IPS-11a (cell line): Measurements from ENCODE around the gene ACTMAP.

Experiments used
- H3K4me3 ChIP-seq: one replicate; pipeline ENCODE4 v1.5.1; 2013; ENCODE audit warnings: low read depth, low read length, control low read depth

Gene ACTMAP

DNA sequence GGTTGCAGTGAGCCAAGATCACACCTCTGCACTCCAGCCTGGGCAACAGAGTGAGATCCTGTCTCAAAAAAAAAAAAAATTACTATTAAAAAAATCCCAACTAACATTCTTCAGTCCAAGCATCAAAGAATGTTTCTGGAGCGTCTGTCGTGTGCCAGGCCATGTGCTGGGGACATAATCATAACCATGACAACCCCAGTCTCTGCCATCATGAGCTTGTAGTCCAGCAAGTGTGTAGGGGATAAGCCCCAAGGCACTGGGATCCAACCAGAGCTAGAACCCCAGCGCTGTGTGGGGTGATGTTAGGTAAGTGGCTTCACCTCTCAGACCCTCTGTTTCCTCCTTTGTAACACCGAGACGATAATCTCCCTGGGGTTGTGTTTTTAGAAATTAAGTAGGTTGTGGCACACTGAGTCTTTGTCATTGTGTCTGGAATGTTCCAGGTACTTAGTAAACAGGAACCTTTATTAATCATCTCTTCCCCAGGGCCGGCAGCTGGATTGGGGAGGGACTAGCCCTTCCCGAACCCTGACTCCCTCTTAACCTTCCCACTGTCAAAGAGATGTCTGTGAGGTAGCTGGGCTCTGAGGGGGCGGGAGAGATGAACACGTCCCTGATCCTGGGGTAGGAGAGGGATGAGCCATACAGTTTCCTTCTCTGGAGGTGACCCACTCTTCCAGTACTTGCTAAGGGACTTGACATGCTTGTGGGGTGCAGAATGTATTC, 28.2 kb downstream of the ACTMAP start:
- H3K4me3 ChIP-seq: no peak overlapping the region

DNA sequence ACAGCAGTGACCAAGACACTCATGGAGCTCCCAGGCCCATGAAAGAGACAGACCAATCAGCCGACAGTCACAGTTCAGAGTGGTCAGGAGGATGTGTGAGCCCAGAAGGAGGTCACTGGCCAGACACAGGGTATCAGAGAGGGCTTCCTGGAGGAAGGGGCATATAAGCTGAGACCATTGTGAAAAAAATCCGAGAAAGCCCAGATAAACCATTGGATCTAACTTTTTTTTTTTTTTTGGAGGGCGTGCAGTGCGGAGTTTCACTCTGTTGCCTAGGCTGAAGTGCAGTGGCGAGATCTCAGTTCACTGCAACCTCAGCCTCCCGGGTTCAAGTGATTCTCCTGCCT, 29.2 kb downstream of the ACTMAP start:
- H3K4me3 ChIP-seq: no peak overlapping the region

DNA sequence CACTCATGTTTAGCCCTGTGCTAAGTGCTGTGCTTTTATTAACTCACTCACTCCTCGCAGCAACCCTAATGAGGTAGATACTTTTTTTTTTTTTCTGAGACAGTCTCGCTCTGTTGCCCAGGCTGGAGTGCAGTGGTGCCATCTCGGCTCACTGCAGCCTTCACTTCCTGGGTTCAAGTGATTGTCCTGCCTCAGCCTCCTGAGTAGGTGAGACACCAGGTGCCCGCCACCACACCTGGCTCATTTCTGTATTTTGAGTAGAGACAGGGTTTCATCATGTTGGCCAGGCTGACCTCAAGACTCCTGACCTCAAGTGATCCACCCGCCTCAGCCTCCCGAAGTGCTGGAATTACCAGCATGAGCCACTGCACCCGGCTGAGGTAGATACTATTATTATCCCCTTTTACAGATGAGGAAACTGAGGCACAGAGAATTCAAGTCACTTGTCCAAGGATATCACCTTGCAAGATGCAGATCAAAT, 30.8 kb downstream of the ACTMAP start:
- H3K4me3 ChIP-seq: no peak overlapping the region

DNA sequence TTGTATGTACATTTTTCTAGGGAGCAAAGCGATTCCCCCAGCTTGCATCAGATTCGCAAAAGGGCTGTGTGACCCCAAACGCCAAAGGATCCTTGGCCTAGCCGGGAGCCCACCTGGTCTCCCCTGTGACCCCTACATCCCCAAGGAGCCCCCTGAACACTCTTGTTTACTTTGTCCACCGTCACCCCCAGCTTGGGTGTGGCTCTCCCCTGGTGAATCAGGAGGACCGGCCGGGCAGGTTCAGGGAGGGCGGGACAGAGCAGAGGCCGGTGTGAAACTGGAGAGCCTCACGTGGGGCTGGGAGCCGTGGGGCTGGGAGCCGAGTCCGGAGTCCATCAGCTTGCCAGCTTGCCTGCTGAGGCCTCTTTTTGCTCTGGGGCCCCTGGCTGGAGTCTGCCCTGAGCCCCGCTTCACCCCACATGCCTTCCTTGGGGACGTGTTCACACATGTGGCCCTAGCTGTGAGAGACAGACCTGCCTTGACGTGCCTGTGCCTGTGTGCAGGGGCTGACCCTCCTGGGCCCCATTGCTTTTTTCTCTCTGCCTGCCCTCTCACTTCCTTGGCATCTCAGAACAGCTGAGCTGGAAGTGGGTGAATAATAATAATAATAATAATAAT, 31.4 kb downstream of the ACTMAP start:
- H3K4me3 ChIP-seq: peak overlapping the region; percentile 74

DNA sequence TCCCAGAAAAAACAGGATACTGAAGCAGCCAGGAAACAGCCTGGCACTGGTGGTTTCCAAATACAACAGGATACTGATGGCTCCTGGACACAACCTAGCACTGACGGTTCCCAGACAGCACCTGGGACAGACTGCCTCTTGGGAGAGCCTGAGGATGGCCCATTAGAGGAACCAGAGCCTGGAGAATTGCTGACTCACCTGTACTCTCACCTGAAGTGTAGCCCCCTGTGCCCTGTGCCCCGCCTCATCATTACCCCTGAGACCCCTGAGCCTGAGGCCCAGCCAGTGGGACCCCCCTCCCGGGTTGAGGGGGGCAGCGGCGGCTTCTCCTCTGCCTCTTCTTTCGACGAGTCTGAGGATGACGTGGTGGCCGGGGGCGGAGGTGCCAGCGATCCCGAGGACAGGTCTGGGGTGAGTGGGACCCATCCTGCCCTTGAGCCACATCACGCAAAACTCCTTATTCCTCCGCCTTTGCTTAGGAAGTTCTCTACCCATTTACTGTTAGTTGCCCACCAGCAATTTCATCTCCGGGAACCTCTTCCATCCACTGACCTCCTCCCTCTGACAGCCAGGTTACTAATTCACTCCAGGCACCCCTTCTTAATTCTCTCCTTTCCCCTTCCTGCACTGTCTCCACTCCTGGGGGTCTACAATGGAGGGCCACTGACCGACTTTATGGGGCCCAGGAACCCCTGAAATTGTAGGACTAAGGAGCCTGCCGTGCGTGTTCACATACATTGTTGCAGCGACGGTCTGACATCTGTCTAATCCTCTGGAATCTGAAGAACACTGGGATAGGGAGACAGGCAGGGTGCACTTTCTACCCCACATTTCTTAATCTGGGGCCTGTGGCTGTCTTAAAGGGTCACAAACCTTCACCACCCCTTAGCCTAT, 32.1 kb downstream of the ACTMAP start:
- H3K4me3 ChIP-seq: peak overlapping the region; percentile 74

DNA sequence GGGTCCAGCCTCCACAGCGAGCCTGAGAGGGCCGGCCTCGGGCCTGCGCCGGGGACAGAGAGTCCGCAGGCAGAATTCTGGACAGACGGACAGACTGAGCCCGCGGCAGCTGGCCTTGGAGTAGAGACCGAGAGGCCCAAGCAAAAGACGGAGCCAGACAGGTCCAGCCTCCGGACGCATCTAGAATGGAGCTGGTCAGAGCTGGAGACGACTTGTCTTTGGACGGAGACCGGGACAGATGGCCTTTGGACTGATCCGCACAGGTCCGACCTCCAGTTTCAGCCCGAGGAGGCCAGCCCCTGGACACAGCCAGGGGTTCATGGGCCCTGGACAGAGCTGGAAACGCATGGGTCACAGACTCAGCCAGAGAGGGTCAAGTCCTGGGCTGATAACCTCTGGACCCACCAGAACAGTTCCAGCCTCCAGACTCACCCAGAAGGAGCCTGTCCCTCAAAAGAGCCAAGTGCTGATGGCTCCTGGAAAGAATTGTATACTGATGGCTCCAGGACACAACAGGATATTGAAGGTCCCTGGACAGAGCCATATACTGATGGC, 32.9 kb downstream of the ACTMAP start:
- H3K4me3 ChIP-seq: peak overlapping the region; percentile 74

DNA sequence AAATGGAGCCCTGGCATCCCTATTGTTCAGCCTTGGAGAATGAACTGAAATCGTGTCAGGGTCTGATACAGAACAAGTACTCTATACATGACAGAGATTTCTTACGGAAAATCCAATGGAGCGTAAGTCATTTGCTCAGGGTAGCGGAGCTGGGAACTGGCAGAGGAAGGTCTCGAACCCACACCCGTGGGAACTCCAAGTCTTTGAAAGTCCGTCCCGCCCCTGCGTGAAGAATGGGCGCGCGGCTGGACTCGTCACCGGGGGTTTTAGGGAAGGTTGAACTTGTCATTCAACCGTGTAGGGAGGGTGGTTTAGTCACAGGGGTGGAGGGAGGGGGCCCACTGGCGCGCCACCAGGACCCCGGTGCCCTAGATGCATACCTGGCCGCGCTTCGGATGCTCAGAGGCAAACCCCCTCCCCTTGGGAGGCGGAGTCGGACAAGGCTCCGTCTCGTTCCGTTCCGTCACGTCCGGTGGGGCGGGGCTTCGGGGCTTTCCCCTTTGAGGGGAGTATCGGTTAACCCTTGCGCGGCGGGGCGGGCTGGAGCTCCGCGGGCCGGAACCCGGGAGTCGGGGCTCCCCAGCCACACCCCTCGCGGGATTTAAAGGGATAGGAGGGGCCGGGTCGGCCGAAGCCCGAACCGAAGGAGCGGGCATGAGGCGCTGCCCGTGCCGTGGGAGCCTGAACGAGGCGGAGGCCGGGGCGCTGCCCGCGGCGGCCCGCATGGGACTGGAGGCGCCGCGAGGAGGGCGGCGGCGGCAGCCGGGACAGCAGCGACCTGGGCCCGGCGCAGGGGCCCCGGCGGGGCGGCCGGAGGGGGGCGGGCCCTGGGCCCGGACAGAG, 33.6 kb downstream of the ACTMAP start, which contains the start of the genes COQ8B and ITPKC:
Gene COQ8B, minus strand, starts transcription at position 405 of the 843 bp plus-strand sequence. CDS start 2,254 bp downstream, outside the sequence.
Gene ITPKC, plus strand, starts transcription at position 631 of the 843 bp plus-strand sequence. Its CDS starts 24 bp downstream, at position 655.
- peak within 1 kb of the TSS; percentile 74 for H3K4me3 ChIP-seq

GRCh38 chr19:40716031-40716481, 34.2 kb downstream of the ACTMAP start:
- H3K4me3 ChIP-seq: peak overlapping the region; percentile 74

- H3K4me3 ChIP-seq: peak overlapping the region; percentile 74
Measured at GRCh38 chr19:40714441-40715299, 35.6 kb downstream of the ACTMAP start.

DNA sequence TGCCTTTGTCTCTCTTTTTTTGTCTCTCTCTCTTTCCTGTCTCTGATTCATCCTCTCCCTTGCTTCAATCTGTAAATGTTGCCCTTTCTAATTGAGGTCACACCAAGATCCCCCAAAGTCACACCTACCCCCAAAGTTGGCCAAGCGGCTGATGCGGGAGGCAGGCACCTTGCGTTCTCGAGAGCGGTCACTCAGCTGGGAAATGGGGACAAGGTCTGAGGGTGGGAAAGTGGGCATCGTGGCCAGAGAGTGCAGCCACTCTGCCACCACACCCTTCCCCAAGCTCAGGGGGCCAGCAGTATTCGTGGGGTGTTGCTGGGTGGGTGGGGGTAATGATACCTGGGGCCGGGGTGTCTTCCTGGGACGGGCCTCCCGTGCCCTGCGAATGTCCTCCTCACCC, 36.3 kb downstream of the ACTMAP start:
- no peak overlapping the region for H3K4me3 ChIP-seq

GRCh38 chr19:40709817-40710216, 40.5 kb downstream of the ACTMAP start:
- H3K4me3 ChIP-seq: no peak overlapping the region

GRCh38 chr19:40707615-40708014, 42.7 kb downstream of the ACTMAP start:
- H3K4me3 ChIP-seq: no peak overlapping the region

GRCh38 chr19:40705950-40706619, 44.2 kb downstream of the ACTMAP start:
- H3K4me3 ChIP-seq: no peak overlapping the region

GRCh38 chr19:40705362-40705651, 45.0 kb downstream of the ACTMAP start:
- H3K4me3 ChIP-seq: no peak overlapping the region

DNA sequence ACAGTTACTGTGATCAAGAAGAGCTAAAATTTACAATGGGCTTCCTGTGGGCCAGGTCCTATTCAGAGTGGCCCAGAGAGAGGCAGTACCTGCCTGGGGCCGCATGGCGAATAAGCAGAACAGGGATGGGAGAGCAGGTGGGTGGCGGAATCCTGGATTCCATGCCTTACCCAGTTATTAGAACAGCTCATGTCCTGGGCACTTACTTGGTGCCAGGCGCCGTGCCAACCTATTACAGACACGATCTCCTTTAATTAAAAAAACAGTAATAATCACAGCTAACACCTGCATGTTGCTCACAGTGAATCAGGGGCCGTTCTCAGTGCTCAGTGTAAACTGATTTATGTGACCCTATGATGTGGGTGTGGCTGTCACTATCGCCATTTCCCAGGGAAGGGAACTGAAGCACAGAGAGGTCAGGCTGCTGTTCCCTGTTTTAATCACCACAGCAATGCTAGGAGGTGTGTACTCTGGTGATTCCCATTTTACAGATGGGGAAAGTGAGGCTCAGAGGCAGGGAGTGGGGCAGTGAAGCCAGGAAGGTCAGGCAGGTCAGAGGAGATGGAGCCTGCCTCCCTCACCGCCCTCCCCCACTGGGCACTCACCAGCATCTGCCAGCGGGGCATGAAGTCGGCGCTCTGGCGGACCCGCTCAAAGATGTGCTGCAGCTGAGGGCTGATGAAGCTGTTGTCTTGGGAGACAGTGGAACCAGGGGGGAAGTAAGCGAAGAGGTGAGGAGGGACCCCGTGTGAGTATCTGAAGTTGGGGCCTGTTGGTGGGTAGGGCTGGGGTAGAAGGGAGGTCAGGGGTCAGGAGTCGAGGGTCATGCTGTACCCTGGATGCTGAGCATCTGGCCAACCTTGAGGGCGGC, 45.6 kb downstream of the ACTMAP start:
- no peak overlapping the region for H3K4me3 ChIP-seq

- no peak overlapping the region for H3K4me3 ChIP-seq
Measured at GRCh38 chr19:40703029-40703755, 47.1 kb downstream of the ACTMAP start.

DNA sequence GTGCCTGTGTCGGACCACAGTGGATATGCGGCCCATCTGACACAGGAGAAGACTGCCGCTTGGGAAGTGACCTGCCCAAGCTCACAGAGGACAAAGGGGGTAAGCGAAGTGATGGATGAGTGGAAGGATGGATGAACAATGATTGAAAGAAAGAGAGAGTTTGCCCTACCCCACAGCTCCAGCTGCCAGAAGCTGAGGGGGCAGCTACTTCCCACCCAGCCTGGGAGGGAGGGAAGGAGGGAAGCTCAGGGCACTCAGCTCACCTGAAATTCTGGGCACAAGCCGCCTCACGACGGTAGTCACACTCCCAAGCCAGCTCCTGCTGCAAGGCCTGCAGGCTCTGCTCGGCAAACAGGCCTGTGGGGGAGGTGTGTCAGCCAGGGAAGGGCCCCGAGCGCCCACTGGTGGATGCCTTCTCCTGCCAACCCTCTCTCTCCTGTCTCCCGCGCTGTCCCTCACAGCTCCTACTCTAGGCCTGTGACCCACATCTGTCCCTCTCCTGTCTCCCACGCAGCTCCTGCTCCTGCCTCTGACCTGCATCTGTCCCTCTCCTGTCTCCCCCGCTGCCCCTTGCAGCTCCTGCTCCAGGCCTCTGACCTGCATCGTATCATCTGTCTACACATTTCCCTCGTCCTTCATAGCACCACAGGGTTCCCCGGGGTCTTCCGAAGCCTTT, 47.8 kb downstream of the ACTMAP start:
- H3K4me3 ChIP-seq: no peak overlapping the region
